ENCODE results near the gene NKG7. TPM values are rescaled to one million over a fixed set of nuclear protein-coding genes. Genes with fewer than 3 reads are reported as not detected.

Gene NKG7
- polyA plus RNA-seq, 1 donor (not counting 4 experiments of a cell fraction or from before 2014, with no cell fraction given) = not detected

DNA sequence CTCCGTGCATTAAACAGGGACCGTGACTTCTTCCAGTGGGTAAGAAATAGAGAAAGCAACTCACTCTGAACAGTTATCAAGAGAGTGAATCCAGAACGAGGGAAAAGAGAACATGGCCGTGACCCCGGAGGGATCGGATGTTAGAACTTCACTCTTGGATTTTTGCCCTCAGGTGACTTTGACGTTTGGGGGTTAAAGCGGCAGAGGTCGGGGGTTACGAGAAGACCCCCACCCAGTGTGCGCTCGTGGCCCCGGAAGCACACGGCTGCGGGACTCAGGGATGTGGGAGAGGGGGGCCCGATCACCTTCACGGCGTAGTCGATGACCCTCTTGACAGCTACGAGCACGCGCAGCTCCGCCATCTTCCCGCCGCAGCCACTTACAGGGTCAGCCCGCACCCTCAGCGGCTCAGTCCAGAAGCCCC is 6.5 kb downstream of the NKG7 start, which contains the start of gene ETFB:
TSS of gene ETFB (minus strand) at position 424 of the 424 bp plus-strand sequence. CDS start at position 362, 62 bp downstream.
- dilution Hi-C loops (cut with MboI; ENCODE audit: extremely low pct_ligation_motif_present, low sequenced_read_pairs) = no loop called here
- no peaks in the 10 kb centered on the region for H3K9me1 ChIP-seq (ENCODE audit: control insufficient read depth, extremely low read depth, insufficient read depth, low read length)
- peaks cover 16% of the 10 kb centered on the region for H3K79me2 ChIP-seq (ENCODE audit: control insufficient read depth, insufficient read depth, low read length)
- FAIRE-seq = no peak
- peak within 1 kb of the TSS; percentile 89 for H3K27ac ChIP-seq (ENCODE audit: control insufficient read depth, insufficient read depth, low read length)
- H3K9ac ChIP-seq (ENCODE audit: control insufficient read depth, extremely low read depth, insufficient read depth, low read length) = peak within 1 kb of the TSS; percentile 88
- H3K4me3 ChIP-seq (ENCODE audit: control insufficient read depth in 2 of 3, extremely low read depth in 1 of 3, insufficient read depth in 2 of 3, low read depth in 1 of 3, low read length in 3 of 3) = peak within 1 kb of the TSS; percentile 54 to 90 (median 88)
- H3K36me3 ChIP-seq (ENCODE audit: control insufficient read depth in 2 of 2, extremely low read depth in 1 of 2, insufficient read depth in 2 of 2, low read length in 2 of 2) = no peaks in the 10 kb centered on the region
- H4K20me1 ChIP-seq (ENCODE audit: control insufficient read depth, extremely low read depth, insufficient read depth, low read length) = peaks cover 4% of the 10 kb centered on the region
- peaks cover 21% of the 10 kb centered on the region for H3K4me1 ChIP-seq (ENCODE audit: control insufficient read depth, extremely low read depth, insufficient read depth, low read length)
- no peaks in the 10 kb centered on the region for H3K27me3 ChIP-seq (ENCODE audit: control insufficient read depth, extremely low read depth, insufficient read depth, low read length)
- H3K4me2 ChIP-seq (ENCODE audit: control insufficient read depth, extremely low read depth, insufficient read depth, low read depth, low read length) = peak within 1 kb of the TSS; percentile 98
- no peak for DNase-seq (ENCODE audit: low read depth, low spot score)
- no peaks in the 10 kb centered on the region for H3K9me3 ChIP-seq (ENCODE audit: control insufficient read depth, low read depth, low read length)
- TF ChIP-seq, protein P1, sequence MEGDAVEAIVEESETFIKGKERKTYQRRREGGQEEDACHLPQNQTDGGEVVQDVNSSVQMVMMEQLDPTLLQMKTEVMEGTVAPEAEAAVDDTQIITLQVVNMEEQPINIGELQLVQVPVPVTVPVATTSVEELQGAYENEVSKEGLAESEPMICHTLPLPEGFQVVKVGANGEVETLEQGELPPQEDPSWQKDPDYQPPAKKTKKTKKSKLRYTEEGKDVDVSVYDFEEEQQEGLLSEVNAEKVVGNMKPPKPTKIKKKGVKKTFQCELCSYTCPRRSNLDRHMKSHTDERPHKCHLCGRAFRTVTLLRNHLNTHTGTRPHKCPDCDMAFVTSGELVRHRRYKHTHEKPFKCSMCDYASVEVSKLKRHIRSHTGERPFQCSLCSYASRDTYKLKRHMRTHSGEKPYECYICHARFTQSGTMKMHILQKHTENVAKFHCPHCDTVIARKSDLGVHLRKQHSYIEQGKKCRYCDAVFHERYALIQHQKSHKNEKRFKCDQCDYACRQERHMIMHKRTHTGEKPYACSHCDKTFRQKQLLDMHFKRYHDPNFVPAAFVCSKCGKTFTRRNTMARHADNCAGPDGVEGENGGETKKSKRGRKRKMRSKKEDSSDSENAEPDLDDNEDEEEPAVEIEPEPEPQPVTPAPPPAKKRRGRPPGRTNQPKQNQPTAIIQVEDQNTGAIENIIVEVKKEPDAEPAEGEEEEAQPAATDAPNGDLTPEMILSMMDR (optimal IDR thresholded peaks at IDR 0.05 in 1 of 3, IDR thresholded peaks at IDR 0.05 in 1 of 3, conservative IDR thresholded peaks at IDR 0.05 in 1 of 3; ENCODE audit: extremely low read depth in 1 of 3, insufficient read depth in 2 of 3, low read length in 3 of 3) = peak in 1 of 3 experiments; percentile 4
- TF ChIP-seq EZH2 (IDR thresholded peaks at IDR 0.05; ENCODE audit: low read length) = no peak
- H2AFZ ChIP-seq (ENCODE audit: control insufficient read depth, low read length) = peak within 1 kb of the TSS; percentile 89

DNA sequence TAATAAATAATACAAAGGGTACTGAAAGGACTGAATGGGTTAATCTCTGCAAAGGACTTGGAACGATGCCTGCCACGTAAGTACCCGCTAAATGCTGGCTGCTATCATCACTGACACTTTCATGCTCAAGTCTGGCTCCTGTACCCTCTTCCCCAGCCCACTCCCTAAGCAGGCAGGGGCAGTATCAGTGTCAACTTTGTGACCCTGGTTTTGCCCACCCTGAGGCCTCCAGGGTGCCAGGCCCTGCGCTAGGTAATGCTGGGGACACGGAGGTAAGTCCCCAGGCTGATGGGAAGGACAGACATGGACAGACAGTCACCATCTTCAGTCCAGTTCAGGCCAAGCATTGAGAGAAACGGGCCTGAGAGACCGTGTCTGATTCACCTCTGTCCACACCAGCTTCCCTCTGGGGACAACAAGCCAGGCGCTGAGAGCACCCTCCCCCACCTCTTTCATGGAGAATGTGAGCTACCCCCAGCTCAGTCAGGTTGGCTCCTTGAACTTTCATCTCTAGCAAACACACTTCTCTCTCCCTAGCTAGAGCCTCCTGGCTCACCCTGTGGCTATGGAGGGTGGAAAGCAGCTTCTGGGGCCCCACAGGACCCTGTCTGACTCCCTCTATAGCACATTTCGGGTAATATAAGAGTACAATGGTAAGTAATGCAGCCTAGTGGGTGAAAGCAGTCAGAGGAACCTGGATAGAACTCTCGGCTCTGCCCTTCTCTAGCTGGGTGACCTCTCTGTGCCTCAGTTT is 7.1 kb downstream of the NKG7 start:
- Histone ChIP-seq H3K9me3 (ENCODE audit: control insufficient read depth, low read depth, low read length) (no peaks in the 10 kb centered on the region), H3K27ac (ENCODE audit: control insufficient read depth, insufficient read depth, low read length) (peak overlapping the region; percentile 84), H3K36me3 (ENCODE audit: control insufficient read depth in 2 of 2, extremely low read depth in 1 of 2, insufficient read depth in 2 of 2, low read length in 2 of 2) (peaks cover 0 to 2% of the 10 kb centered on the region in 2 experiments), H4K20me1 (ENCODE audit: control insufficient read depth, extremely low read depth, insufficient read depth, low read length) (peaks cover 4% of the 10 kb centered on the region), H3K9me1 (ENCODE audit: control insufficient read depth, extremely low read depth, insufficient read depth, low read length) (no peaks in the 10 kb centered on the region), H3K27me3 (ENCODE audit: control insufficient read depth, extremely low read depth, insufficient read depth, low read length) (no peaks in the 10 kb centered on the region), H3K9ac (ENCODE audit: control insufficient read depth, extremely low read depth, insufficient read depth, low read length) (peak overlapping the region; percentile 88), H3K4me3 (ENCODE audit: control insufficient read depth in 2 of 3, extremely low read depth in 1 of 3, insufficient read depth in 2 of 3, low read depth in 1 of 3, low read length in 3 of 3) (peak overlapping the region; percentile 54 to 88 (median 68)), H2AFZ (ENCODE audit: control insufficient read depth, low read length) (no peak overlapping the region), H3K79me2 (ENCODE audit: control insufficient read depth, insufficient read depth, low read length) (peaks cover 16% of the 10 kb centered on the region), H3K4me1 (ENCODE audit: control insufficient read depth, extremely low read depth, insufficient read depth, low read length) (peaks cover 21% of the 10 kb centered on the region), H3K4me2 (ENCODE audit: control insufficient read depth, extremely low read depth, insufficient read depth, low read depth, low read length) (peak overlapping the region; percentile 77)
- FAIRE-seq = no peak
- TF ChIP-seq, protein P1 (optimal IDR thresholded peaks at IDR 0.05 in 1 of 3, IDR thresholded peaks at IDR 0.05 in 1 of 3, conservative IDR thresholded peaks at IDR 0.05 in 1 of 3; ENCODE audit: extremely low read depth in 1 of 3, insufficient read depth in 2 of 3, low read length in 3 of 3) = peak in 1 of 3 experiments; percentile 16
- no peak for TF ChIP-seq EZH2 (IDR thresholded peaks at IDR 0.05; ENCODE audit: low read length)
- dilution Hi-C loops (cut with MboI; ENCODE audit: extremely low pct_ligation_motif_present, low sequenced_read_pairs) = no loop called here
- DNase-seq (ENCODE audit: low read depth, low spot score) = no peak
